Activated naive CD8-positive, alpha-beta T cell treated with anti-CD3 and anti-CD28 coated beads, Interleukin-2, amount 50 U/mL, for 24 hours (primary cell): Measurements from ENCODE around the gene SPATA4.

Experiments used
- ATAC-seq: fragments of 150-1000 bp; cut with Tn5 transposase; one replicate; pipeline ENCODE4 v1.10.0; 2021
- DNase-seq: peaks from one replicate; pipeline ENCODE4 v3.0.0; 2021
- H3K27ac Mint-ChIP-seq: one replicate; pipeline ENCODE4 v1.8.0; 2021; ENCODE audit warnings: mild to moderate bottlenecking, mixed read lengths
- H3K27me3 Mint-ChIP-seq: one replicate; pipeline ENCODE4 v1.8.0; 2021; ENCODE audit warnings: mixed read lengths
- H3K36me3 Mint-ChIP-seq: one replicate; pipeline ENCODE4 v1.8.0; 2021; ENCODE audit warnings: low read depth, mixed read lengths
- H3K4me1 Mint-ChIP-seq: one replicate; pipeline ENCODE4 v1.8.0; 2021; ENCODE audit warnings: mixed read lengths
- H3K4me3 Mint-ChIP-seq: one replicate; pipeline ENCODE4 v1.8.0; 2021; ENCODE audit warnings: mild to moderate bottlenecking, moderate library complexity, mixed read lengths
- H3K9me3 Mint-ChIP-seq: one replicate; pipeline ENCODE4 v1.8.0; 2021; ENCODE audit warnings: mixed read lengths

Gene SPATA4

GRCh38 chr4:176153124-176153523 lies 42.3 kb downstream of the SPATA4 start:
- Mint-ChIP-seq H3K4me3 (no peak overlapping the region), H3K9me3 (no peaks in the 10 kb centered on the region), H3K27ac (no peak overlapping the region), H3K4me1 (no peaks in the 10 kb centered on the region), H3K27me3 (peaks cover 2% of the 10 kb centered on the region), H3K36me3 (no peaks in the 10 kb centered on the region)
- ATAC-seq (no peak), DNase-seq (no peak)

DNA sequence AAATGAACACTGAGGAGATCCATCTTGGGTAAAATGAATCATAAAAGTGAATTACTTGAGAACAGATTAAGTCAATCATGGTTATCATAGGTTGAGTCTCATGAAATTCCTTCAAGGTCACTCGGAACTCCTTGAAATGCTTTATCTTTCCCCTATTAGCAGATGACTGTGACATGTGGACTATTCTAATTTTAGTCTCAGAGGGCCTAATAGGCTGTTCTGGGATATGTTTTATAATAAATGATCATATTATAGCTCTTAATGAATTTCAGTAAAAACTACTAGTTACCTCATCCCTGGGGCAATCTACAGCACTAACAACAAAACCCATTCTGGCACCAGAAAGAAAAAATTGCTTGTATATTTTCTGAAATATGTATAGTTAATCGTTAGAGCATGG lies 44.7 kb downstream of the SPATA4 start:
- H3K27me3 Mint-ChIP-seq: no peaks in the 10 kb centered on the region
- DNase-seq (no peak), ATAC-seq (no peak)
- H3K4me3 Mint-ChIP-seq: no peak overlapping the region
- H3K4me1 Mint-ChIP-seq: no peaks in the 10 kb centered on the region
- H3K9me3 Mint-ChIP-seq: no peaks in the 10 kb centered on the region
- no peaks in the 10 kb centered on the region for H3K36me3 Mint-ChIP-seq
- H3K27ac Mint-ChIP-seq: no peak overlapping the region

DNA sequence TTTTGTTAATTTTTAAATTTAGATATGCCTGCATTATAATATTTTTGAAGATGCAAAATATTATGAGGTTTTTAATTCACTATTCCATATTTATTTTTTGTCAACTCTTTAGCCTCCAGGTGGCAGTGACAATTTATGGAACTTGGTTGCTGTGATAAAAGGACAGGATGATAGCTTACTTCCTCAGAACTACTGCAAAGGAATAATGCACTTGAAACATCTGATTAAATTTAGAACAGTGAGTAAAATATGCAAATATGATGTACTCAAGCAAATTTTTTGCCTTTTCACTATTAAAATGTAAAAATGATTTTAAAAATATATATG lies 45.1 kb downstream of the SPATA4 start:
- no peaks in the 10 kb centered on the region for H3K9me3 Mint-ChIP-seq
- H3K36me3 Mint-ChIP-seq: no peaks in the 10 kb centered on the region
- no peaks in the 10 kb centered on the region for H3K27me3 Mint-ChIP-seq
- H3K4me1 Mint-ChIP-seq: no peaks in the 10 kb centered on the region
- ATAC-seq (no peak), DNase-seq (no peak)
- no peak overlapping the region for H3K27ac Mint-ChIP-seq
- H3K4me3 Mint-ChIP-seq: no peak overlapping the region

DNA sequence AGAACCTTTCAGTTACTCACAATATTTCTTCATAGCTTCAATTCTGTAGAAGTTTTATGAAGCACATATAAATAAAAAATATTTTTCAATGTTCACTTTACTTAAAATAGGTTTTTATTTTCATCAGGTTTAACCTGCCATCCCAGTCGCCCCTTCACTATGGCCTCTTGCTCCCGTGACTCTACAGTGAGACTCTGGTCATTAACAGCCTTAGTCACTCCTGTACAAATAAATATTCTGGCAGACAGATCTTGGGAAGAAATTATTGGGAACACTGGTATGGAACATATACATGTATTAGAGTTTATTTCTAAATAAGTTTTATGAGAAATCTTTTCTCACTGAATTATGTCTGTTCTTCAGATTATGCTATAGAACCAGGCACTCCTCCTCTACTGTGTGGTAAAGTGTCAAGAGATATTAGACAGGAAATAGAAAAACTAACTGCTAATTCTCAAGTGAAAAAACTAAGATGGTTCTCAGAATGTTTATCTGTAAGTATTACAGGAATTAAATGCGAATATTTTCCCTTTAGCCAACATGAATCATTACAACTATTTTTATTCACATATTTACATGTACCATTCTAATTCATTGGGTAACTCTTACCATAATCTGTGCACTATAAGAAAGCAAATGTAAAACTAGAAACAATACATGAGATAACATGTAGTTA lies 45.6 kb downstream of the SPATA4 start:
- no peak overlapping the region for H3K27ac Mint-ChIP-seq
- no peak for ATAC-seq

DNA sequence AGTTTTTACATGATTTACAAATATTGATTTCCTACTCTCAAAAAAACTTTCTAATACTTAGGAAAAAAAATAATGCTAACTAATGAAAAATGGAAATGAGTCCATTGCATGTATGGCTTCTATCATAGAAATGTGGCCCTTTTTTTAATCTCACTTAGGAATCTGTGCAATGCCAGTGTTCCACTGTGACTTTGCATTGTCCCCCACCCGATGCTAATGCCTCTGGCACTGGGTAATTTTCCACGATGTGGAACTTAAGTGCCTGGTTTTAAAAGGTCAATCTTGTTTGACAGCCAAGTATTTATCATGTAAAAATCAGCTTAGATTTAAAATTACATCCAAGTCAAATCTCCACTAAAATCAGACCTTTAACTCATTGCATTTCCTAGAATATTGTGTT lies 53.1 kb downstream of the SPATA4 start:
- Mint-ChIP-seq H3K27ac (no peak overlapping the region), H3K27me3 (no peaks in the 10 kb centered on the region), H3K4me3 (no peak overlapping the region), H3K4me1 (no peaks in the 10 kb centered on the region), H3K9me3 (no peaks in the 10 kb centered on the region), H3K36me3 (no peaks in the 10 kb centered on the region)
- ATAC-seq (no peak), DNase-seq (no peak)

More for the DNA sequence above, 45.6 kb downstream of the SPATA4 start:
- no peak for DNase-seq
- H3K36me3 Mint-ChIP-seq: no peaks in the 10 kb centered on the region
- no peaks in the 10 kb centered on the region for H3K9me3 Mint-ChIP-seq
- no peaks in the 10 kb centered on the region for H3K4me1 Mint-ChIP-seq
- H3K4me3 Mint-ChIP-seq: no peak overlapping the region
- no peaks in the 10 kb centered on the region for H3K27me3 Mint-ChIP-seq

DNA sequence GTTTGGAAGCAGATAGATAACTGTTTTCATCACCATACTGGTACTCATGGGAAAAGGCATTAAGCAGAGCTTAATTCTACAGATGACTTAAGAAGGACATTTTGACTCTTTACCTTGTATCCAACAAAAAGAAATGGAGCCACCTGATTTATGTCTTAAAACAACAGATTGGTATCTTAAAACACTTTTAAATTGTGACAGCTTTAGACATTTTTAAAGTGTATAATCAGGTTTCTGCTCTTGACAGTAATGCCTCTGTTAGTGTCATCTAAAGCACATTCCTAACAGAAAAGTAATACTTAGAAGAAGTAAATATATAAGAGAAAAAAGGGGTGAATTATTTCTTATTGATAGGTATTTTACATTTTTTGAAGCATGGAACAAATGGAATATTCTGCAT lies 55.9 kb downstream of the SPATA4 start:
- H3K9me3 Mint-ChIP-seq: no peaks in the 10 kb centered on the region
- no peak for DNase-seq
- no peaks in the 10 kb centered on the region for H3K4me1 Mint-ChIP-seq
- ATAC-seq: no peak
- H3K27me3 Mint-ChIP-seq: no peaks in the 10 kb centered on the region
- H3K27ac Mint-ChIP-seq: no peak overlapping the region
- no peak overlapping the region for H3K4me3 Mint-ChIP-seq
- H3K36me3 Mint-ChIP-seq: no peaks in the 10 kb centered on the region

GRCh38 chr4:176137631-176138030 lies 57.8 kb downstream of the SPATA4 start:
- no peak overlapping the region for H3K27ac Mint-ChIP-seq
- no peaks in the 10 kb centered on the region for H3K4me1 Mint-ChIP-seq
- no peaks in the 10 kb centered on the region for H3K9me3 Mint-ChIP-seq
- H3K27me3 Mint-ChIP-seq: no peaks in the 10 kb centered on the region
- H3K36me3 Mint-ChIP-seq: no peaks in the 10 kb centered on the region
- ATAC-seq (no peak), DNase-seq (no peak)
- no peak overlapping the region for H3K4me3 Mint-ChIP-seq

- Mint-ChIP-seq H3K9me3 (no peaks in the 10 kb centered on the region), H3K36me3 (no peaks in the 10 kb centered on the region), H3K27ac (no peak overlapping the region), H3K4me3 (no peak overlapping the region), H3K27me3 (no peaks in the 10 kb centered on the region), H3K4me1 (no peaks in the 10 kb centered on the region)
- DNase-seq: no peak
- ATAC-seq: no peak
Measured at GRCh38 chr4:176134670-176135069, 60.7 kb downstream of the SPATA4 start.
